WTC11 (cell line): ENCODE data around the gene MRAP. TPM values are rescaled to one million over a fixed set of nuclear protein-coding genes. Genes with fewer than 3 reads are reported as not detected.

Source experiments
- ATAC-seq: fragments of 200-7000 bp; cut with Tn5 transposase; 2 replicates; pipeline ENCODE4 v1.10.0; 2021; ENCODE audit warnings: mild to moderate bottlenecking, moderate library complexity
- CTCF ChIA-PET: fragments of 300-600 bp; sonication (Branson Sonifier 250); formaldehyde crosslinking; loops from one replicate; lab custom pipeline; 2021; ENCODE audit warnings: antibody characterized with exemption; lab: Charles Lee
- POLR2A ChIA-PET: fragments of 350-600 bp; sonication (Branson Sonifier 250); formaldehyde crosslinking; loops from one replicate; lab custom pipeline; 2021; ENCODE audit warnings: antibody characterized with exemption; lab: Charles Lee
- DNase-seq: peaks from one replicate; pipeline ENCODE4 v3.0.0; 2021; ENCODE audit warnings: low spot score
- H3K27ac Mint-ChIP-seq: 2 replicates; pipeline ENCODE4 v1.8.0; 2021; ENCODE audit warnings: mixed read lengths
- H3K27me3 Mint-ChIP-seq: 2 replicates; pipeline ENCODE4 v1.8.0; 2021; ENCODE audit warnings: low read depth, mild to moderate bottlenecking, moderate library complexity, mixed read lengths
- H3K36me3 Mint-ChIP-seq: 2 replicates; pipeline ENCODE4 v1.8.0; 2021; ENCODE audit warnings: mixed read lengths
- H3K4me1 Mint-ChIP-seq: 2 replicates; pipeline ENCODE4 v1.8.0; 2022; ENCODE audit warnings: mixed read lengths
- H3K4me3 Mint-ChIP-seq: 2 replicates; pipeline ENCODE4 v1.8.0; 2021; ENCODE audit warnings: mild to moderate bottlenecking, moderate library complexity, mixed read lengths
- H3K9me3 Mint-ChIP-seq: 2 replicates; pipeline ENCODE4 v1.8.0; 2021; ENCODE audit warnings: mixed read lengths
- ELF4 ChIP-seq: sonication (generic); formaldehyde crosslinking; IDR thresholded peaks from 2 replicates; pipeline ENCODE4 v1.8.1; 2022; ENCODE audit warnings: low read depth, mild to moderate bottlenecking, moderate library complexity, missing genetic modification reagents
- EMX1 ChIP-seq: fragments of 250-450 bp; sonication (Bioruptor Pico); IDR thresholded peaks from 2 replicates; pipeline ENCODE4 v1.8.0; 2021; ENCODE audit warnings: mild to moderate bottlenecking
- FOXP1 ChIP-seq: sonication (generic); formaldehyde crosslinking; IDR thresholded peaks from 2 replicates; pipeline ENCODE4 v1.8.0; 2022; ENCODE audit warnings: missing genetic modification reagents, mild to moderate bottlenecking, moderate library complexity, borderline replicate concordance
- GTF2I ChIP-seq: fragments of 250-450 bp; sonication (Bioruptor Pico); conservative IDR thresholded peaks from 2 replicates; pipeline ENCODE4 v1.4.0; 2021; ENCODE audit warnings: mild to moderate bottlenecking
- HMGA2 ChIP-seq: fragments of 250-450 bp; sonication (Bioruptor Pico); IDR thresholded peaks from 2 replicates; pipeline ENCODE4 v1.4.0; 2021; ENCODE audit warnings: mild to moderate bottlenecking, moderate library complexity
- RELA ChIP-seq: sonication (generic); formaldehyde crosslinking; IDR thresholded peaks from 2 replicates; pipeline ENCODE4 v1.8.1; 2022; ENCODE audit warnings: missing genetic modification reagents, mild to moderate bottlenecking, borderline replicate concordance
- ZNF121 ChIP-seq: sonication (generic); formaldehyde crosslinking; IDR thresholded peaks from 2 replicates; pipeline ENCODE4 v1.8.0; 2023; ENCODE audit warnings: missing genetic modification reagents
- ZNF138 ChIP-seq: sonication (generic); formaldehyde crosslinking; conservative IDR thresholded peaks from 2 replicates; pipeline ENCODE4 v1.8.1; 2022; ENCODE audit warnings: mild to moderate bottlenecking, moderate library complexity, missing genetic modification reagents
- ZNF416 ChIP-seq: fragments of 250-450 bp; sonication (Bioruptor Pico); IDR thresholded peaks from 2 replicates; pipeline ENCODE4 v1.9.0; 2021; ENCODE audit warnings: mild to moderate bottlenecking, inconsistent platforms
- total RNA-seq: library from RNA; stranded (reverse); gene quantifications from 3 replicates; pipeline ENCODE4 v1.2.3, GENCODE V29; 2021
- TF ChIP-seq, protein P1 (sequence below): sonication (generic); formaldehyde crosslinking; IDR thresholded peaks from 2 replicates; pipeline ENCODE4 v1.8.0; 2023; ENCODE audit warnings: missing genetic modification reagents, mild to moderate bottlenecking, borderline replicate concordance
- TF ChIP-seq, protein P2 (sequence below): sonication (generic); formaldehyde crosslinking; IDR thresholded peaks from 2 replicates; pipeline ENCODE4 v1.8.0; 2022; ENCODE audit warnings: missing genetic modification reagents
- TF ChIP-seq, protein P3 (sequence below): sonication (generic); formaldehyde crosslinking; IDR thresholded peaks from 2 replicates; pipeline ENCODE4 v1.8.1; 2023; ENCODE audit warnings: mild to moderate bottlenecking, missing genetic modification reagents
- TF ChIP-seq, protein P4 (sequence below): sonication (generic); formaldehyde crosslinking; conservative IDR thresholded peaks from 2 replicates; pipeline ENCODE4 v1.8.1; 2022; ENCODE audit warnings: mild to moderate bottlenecking, missing genetic modification reagents
- TF ChIP-seq, protein P5 (sequence below): fragments of 250-450 bp; sonication (Bioruptor Pico); IDR thresholded peaks from 2 replicates; pipeline ENCODE4 v1.9.0; 2021; ENCODE audit warnings: mild to moderate bottlenecking
- TF ChIP-seq, protein P6 (sequence below): sonication (generic); formaldehyde crosslinking; IDR thresholded peaks from 2 replicates; pipeline ENCODE4 v1.8.1; 2023; ENCODE audit warnings: mild to moderate bottlenecking, missing genetic modification reagents
- TF ChIP-seq, protein P7 (sequence below): sonication (generic); formaldehyde crosslinking; conservative IDR thresholded peaks from 2 replicates; pipeline ENCODE4 v1.8.1; 2023; ENCODE audit warnings: mild to moderate bottlenecking, low read depth, missing genetic modification reagents, moderate library complexity
- TF ChIP-seq, protein P8 (sequence below): sonication (generic); formaldehyde crosslinking; IDR thresholded peaks from 2 replicates; pipeline ENCODE4 v1.8.1; 2022; ENCODE audit warnings: low read depth, mild to moderate bottlenecking, moderate library complexity, missing genetic modification reagents, borderline replicate concordance

MRAP gene
- total RNA-seq, 1 experiment from 2014 or later: not detected

DNA sequence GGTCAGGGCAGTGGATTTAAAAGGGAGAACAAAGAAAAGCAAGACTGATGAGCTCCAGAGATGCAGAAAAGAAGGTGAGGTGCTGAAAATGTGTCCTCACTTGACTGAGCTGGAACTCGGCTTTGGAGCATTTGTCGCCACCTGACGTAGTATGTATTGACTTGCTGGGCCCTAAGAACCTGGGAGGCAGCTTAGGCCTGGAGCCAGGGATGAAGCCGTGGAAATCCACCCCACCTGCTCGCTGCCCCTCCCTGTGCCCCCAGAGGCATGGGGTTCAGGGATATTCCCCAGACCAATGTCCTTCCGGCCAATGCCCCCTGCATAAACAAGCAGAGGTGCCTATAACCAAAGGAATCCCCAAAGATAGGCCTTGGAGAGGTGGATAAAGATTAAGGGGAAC is 14.3 kb downstream of the MRAP start (continued):
- TF ChIP-seq, protein P1, sequence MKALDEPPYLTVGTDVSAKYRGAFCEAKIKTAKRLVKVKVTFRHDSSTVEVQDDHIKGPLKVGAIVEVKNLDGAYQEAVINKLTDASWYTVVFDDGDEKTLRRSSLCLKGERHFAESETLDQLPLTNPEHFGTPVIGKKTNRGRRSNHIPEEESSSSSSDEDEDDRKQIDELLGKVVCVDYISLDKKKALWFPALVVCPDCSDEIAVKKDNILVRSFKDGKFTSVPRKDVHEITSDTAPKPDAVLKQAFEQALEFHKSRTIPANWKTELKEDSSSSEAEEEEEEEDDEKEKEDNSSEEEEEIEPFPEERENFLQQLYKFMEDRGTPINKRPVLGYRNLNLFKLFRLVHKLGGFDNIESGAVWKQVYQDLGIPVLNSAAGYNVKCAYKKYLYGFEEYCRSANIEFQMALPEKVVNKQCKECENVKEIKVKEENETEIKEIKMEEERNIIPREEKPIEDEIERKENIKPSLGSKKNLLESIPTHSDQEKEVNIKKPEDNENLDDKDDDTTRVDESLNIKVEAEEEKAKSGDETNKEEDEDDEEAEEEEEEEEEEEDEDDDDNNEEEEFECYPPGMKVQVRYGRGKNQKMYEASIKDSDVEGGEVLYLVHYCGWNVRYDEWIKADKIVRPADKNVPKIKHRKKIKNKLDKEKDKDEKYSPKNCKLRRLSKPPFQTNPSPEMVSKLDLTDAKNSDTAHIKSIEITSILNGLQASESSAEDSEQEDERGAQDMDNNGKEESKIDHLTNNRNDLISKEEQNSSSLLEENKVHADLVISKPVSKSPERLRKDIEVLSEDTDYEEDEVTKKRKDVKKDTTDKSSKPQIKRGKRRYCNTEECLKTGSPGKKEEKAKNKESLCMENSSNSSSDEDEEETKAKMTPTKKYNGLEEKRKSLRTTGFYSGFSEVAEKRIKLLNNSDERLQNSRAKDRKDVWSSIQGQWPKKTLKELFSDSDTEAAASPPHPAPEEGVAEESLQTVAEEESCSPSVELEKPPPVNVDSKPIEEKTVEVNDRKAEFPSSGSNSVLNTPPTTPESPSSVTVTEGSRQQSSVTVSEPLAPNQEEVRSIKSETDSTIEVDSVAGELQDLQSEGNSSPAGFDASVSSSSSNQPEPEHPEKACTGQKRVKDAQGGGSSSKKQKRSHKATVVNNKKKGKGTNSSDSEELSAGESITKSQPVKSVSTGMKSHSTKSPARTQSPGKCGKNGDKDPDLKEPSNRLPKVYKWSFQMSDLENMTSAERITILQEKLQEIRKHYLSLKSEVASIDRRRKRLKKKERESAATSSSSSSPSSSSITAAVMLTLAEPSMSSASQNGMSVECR (CRISPR knock-in tag): no peak
- TF ChIP-seq, protein P2, sequence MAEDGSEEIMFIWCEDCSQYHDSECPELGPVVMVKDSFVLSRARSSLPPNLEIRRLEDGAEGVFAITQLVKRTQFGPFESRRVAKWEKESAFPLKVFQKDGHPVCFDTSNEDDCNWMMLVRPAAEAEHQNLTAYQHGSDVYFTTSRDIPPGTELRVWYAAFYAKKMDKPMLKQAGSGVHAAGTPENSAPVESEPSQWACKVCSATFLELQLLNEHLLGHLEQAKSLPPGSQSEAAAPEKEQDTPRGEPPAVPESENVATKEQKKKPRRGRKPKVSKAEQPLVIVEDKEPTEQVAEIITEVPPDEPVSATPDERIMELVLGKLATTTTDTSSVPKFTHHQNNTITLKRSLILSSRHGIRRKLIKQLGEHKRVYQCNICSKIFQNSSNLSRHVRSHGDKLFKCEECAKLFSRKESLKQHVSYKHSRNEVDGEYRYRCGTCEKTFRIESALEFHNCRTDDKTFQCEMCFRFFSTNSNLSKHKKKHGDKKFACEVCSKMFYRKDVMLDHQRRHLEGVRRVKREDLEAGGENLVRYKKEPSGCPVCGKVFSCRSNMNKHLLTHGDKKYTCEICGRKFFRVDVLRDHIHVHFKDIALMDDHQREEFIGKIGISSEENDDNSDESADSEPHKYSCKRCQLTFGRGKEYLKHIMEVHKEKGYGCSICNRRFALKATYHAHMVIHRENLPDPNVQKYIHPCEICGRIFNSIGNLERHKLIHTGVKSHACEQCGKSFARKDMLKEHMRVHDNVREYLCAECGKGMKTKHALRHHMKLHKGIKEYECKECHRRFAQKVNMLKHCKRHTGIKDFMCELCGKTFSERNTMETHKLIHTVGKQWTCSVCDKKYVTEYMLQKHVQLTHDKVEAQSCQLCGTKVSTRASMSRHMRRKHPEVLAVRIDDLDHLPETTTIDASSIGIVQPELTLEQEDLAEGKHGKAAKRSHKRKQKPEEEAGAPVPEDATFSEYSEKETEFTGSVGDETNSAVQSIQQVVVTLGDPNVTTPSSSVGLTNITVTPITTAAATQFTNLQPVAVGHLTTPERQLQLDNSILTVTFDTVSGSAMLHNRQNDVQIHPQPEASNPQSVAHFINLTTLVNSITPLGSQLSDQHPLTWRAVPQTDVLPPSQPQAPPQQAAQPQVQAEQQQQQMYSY (CRISPR knock-in tag): no peak
- TF ChIP-seq, all 79 proteins: peak for 0

DNA sequence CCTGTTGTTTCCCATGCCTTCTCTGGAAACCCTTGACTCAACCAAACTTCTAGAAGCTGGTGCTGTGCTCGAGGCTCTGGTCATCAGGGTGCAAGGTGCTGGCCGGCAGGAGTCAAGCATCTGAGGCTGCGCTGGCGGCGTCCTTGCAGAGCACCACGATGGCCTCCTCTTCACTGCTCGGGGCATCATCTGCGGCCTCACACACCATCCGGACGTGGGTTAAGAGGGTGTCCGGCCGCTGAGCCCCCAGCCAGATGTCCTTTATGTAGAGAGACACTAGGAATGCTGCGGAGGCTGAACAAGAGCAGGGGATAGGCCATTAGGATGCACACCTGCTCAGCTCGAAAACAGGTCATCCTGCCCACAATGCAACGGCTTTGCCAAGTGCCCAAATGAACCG is 16.2 kb downstream of the MRAP start:
- Mint-ChIP-seq H3K9me3 (no peaks in the 10 kb centered on the region), H3K4me3 (no peak overlapping the region), H3K27ac (no peak overlapping the region), H3K27me3 (no peaks in the 10 kb centered on the region), H3K36me3 (peaks cover 51% of the 10 kb centered on the region), H3K4me1 (no peaks in the 10 kb centered on the region)
- POLR2A ChIA-PET: no interaction called here
- no peak for DNase-seq
- ATAC-seq: no peak
- CTCF ChIA-PET: interaction anchor here (1.1 kb wide), 1 partner anchor 9 kb away, joined by 3 read pairs; no protein-coding TSS in a partner anchor
- TF ChIP-seq ZNF121 (CRISPR knock-in tag) (no peak), GTF2I (CRISPR knock-in tag) (no peak), EMX1 (CRISPR knock-in tag) (no peak), ELF4 (CRISPR knock-in tag) (no peak), ZNF416 (CRISPR knock-in tag) (no peak), RELA (CRISPR knock-in tag) (no peak), FOXP1 (CRISPR knock-in tag) (no peak), ZNF138 (CRISPR knock-in tag) (no peak), HMGA2 (CRISPR knock-in tag) (no peak)
- TF ChIP-seq, protein P3, sequence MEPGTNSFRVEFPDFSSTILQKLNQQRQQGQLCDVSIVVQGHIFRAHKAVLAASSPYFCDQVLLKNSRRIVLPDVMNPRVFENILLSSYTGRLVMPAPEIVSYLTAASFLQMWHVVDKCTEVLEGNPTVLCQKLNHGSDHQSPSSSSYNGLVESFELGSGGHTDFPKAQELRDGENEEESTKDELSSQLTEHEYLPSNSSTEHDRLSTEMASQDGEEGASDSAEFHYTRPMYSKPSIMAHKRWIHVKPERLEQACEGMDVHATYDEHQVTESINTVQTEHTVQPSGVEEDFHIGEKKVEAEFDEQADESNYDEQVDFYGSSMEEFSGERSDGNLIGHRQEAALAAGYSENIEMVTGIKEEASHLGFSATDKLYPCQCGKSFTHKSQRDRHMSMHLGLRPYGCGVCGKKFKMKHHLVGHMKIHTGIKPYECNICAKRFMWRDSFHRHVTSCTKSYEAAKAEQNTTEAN (CRISPR knock-in tag): no peak
- TF ChIP-seq, protein P4, sequence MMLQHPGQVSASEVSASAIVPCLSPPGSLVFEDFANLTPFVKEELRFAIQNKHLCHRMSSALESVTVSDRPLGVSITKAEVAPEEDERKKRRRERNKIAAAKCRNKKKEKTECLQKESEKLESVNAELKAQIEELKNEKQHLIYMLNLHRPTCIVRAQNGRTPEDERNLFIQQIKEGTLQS (CRISPR knock-in tag): no peak
- TF ChIP-seq, protein P5, sequence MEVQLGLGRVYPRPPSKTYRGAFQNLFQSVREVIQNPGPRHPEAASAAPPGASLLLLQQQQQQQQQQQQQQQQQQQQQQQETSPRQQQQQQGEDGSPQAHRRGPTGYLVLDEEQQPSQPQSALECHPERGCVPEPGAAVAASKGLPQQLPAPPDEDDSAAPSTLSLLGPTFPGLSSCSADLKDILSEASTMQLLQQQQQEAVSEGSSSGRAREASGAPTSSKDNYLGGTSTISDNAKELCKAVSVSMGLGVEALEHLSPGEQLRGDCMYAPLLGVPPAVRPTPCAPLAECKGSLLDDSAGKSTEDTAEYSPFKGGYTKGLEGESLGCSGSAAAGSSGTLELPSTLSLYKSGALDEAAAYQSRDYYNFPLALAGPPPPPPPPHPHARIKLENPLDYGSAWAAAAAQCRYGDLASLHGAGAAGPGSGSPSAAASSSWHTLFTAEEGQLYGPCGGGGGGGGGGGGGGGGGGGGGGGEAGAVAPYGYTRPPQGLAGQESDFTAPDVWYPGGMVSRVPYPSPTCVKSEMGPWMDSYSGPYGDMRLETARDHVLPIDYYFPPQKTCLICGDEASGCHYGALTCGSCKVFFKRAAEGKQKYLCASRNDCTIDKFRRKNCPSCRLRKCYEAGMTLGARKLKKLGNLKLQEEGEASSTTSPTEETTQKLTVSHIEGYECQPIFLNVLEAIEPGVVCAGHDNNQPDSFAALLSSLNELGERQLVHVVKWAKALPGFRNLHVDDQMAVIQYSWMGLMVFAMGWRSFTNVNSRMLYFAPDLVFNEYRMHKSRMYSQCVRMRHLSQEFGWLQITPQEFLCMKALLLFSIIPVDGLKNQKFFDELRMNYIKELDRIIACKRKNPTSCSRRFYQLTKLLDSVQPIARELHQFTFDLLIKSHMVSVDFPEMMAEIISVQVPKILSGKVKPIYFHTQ (CRISPR knock-in tag): no peak
- TF ChIP-seq, protein P6, sequence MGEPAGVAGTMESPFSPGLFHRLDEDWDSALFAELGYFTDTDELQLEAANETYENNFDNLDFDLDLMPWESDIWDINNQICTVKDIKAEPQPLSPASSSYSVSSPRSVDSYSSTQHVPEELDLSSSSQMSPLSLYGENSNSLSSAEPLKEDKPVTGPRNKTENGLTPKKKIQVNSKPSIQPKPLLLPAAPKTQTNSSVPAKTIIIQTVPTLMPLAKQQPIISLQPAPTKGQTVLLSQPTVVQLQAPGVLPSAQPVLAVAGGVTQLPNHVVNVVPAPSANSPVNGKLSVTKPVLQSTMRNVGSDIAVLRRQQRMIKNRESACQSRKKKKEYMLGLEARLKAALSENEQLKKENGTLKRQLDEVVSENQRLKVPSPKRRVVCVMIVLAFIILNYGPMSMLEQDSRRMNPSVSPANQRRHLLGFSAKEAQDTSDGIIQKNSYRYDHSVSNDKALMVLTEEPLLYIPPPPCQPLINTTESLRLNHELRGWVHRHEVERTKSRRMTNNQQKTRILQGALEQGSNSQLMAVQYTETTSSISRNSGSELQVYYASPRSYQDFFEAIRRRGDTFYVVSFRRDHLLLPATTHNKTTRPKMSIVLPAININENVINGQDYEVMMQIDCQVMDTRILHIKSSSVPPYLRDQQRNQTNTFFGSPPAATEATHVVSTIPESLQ (CRISPR knock-in tag): no peak
- TF ChIP-seq, protein P7, sequence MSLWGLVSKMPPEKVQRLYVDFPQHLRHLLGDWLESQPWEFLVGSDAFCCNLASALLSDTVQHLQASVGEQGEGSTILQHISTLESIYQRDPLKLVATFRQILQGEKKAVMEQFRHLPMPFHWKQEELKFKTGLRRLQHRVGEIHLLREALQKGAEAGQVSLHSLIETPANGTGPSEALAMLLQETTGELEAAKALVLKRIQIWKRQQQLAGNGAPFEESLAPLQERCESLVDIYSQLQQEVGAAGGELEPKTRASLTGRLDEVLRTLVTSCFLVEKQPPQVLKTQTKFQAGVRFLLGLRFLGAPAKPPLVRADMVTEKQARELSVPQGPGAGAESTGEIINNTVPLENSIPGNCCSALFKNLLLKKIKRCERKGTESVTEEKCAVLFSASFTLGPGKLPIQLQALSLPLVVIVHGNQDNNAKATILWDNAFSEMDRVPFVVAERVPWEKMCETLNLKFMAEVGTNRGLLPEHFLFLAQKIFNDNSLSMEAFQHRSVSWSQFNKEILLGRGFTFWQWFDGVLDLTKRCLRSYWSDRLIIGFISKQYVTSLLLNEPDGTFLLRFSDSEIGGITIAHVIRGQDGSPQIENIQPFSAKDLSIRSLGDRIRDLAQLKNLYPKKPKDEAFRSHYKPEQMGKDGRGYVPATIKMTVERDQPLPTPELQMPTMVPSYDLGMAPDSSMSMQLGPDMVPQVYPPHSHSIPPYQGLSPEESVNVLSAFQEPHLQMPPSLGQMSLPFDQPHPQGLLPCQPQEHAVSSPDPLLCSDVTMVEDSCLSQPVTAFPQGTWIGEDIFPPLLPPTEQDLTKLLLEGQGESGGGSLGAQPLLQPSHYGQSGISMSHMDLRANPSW: no peak
- TF ChIP-seq, protein P8, sequence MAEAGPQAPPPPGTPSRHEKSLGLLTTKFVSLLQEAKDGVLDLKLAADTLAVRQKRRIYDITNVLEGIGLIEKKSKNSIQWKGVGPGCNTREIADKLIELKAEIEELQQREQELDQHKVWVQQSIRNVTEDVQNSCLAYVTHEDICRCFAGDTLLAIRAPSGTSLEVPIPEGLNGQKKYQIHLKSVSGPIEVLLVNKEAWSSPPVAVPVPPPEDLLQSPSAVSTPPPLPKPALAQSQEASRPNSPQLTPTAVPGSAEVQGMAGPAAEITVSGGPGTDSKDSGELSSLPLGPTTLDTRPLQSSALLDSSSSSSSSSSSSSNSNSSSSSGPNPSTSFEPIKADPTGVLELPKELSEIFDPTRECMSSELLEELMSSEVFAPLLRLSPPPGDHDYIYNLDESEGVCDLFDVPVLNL (CRISPR knock-in tag): no peak
